Stimulated activated CD4-positive, alpha-beta T cell treated with anti-CD3 and anti-CD28 coated beads, TNF-alpha, amount 100 ng/mL, for 24 hours (primary cell): Measurements from ENCODE around the gene ERC2.

Experiments used
- DNase-seq, 3 experiments: peaks; one replicate each; pipeline ENCODE4 v3.0.0-alpha.2; 2020; ENCODE audit warnings: low read depth in 3 of 3

The ERC2 gene

GRCh38 chr3:55749036-55749435 lies 719.2 kb downstream of the ERC2 start:
- DNase-seq = no peak

- DNase-seq = no peak
Observed at GRCh38 chr3:55746808-55747413, 721.4 kb downstream of the ERC2 start.

- DNase-seq = no peak
Observed at GRCh38 chr3:55742832-55743136, 725.5 kb downstream of the ERC2 start.

GRCh38 chr3:55742022-55742831 lies 726.0 kb downstream of the ERC2 start:
- DNase-seq = no peak

GRCh38 chr3:55737186-55737585 lies 731.1 kb downstream of the ERC2 start:
- no peak for DNase-seq

- no peak for DNase-seq
Observed at GRCh38 chr3:55735976-55736375, 732.3 kb downstream of the ERC2 start.

GRCh38 chr3:55731741-55732140 lies 736.5 kb downstream of the ERC2 start:
- no peak for DNase-seq

- no peak for DNase-seq
Observed at GRCh38 chr3:55729546-55729945, 738.7 kb downstream of the ERC2 start.

- no peak for DNase-seq
Observed at GRCh38 chr3:55728461-55729100, 739.7 kb downstream of the ERC2 start.

- no peak for DNase-seq
Observed at GRCh38 chr3:55726501-55726775, 741.8 kb downstream of the ERC2 start.

GRCh38 chr3:55725681-55726500 lies 742.4 kb downstream of the ERC2 start:
- no peak for DNase-seq

GRCh38 chr3:55724821-55725220 lies 743.4 kb downstream of the ERC2 start:
- DNase-seq = no peak

GRCh38 chr3:55724407-55724784 lies 743.9 kb downstream of the ERC2 start:
- DNase-seq = no peak

GRCh38 chr3:55723653-55724406 lies 744.4 kb downstream of the ERC2 start:
- DNase-seq = no peak

GRCh38 chr3:55721716-55722484 lies 746.4 kb downstream of the ERC2 start:
- DNase-seq = no peak

- no peak for DNase-seq
Observed at GRCh38 chr3:55720614-55721013, 747.7 kb downstream of the ERC2 start.

GRCh38 chr3:55719508-55719907 lies 748.8 kb downstream of the ERC2 start:
- DNase-seq = no peak

- DNase-seq = no peak
Observed at GRCh38 chr3:55719006-55719405, 749.3 kb downstream of the ERC2 start.

GRCh38 chr3:55718521-55718921 lies 749.7 kb downstream of the ERC2 start:
- DNase-seq = no peak

GRCh38 chr3:55718074-55718473 lies 750.2 kb downstream of the ERC2 start:
- no peak for DNase-seq

GRCh38 chr3:55717481-55717880 lies 750.8 kb downstream of the ERC2 start:
- no peak for DNase-seq
